Lower leg skin (tissue), 4 donors: ENCODE measurements around the gene MPPE1. TPM values are rescaled to one million over a fixed set of nuclear protein-coding genes. Genes with fewer than 3 reads are reported as not detected.

Source experiments
- DNase-seq, 2 donors: peaks; one replicate each; pipeline ENCODE4 v3.0.0-alpha.2; 2019; ENCODE audit warnings: low spot score in 2 of 2
- H3K4me3 ChIP-seq: fragments of 200-600 bp; sonication (generic); 2 replicates; pipeline ENCODE4 v1.5.1; 2017; ENCODE audit warnings: mild to moderate bottlenecking, low read depth; ENCODE audit not compliant: poor library complexity, severe bottlenecking
- CTCF ChIP-seq, 3 donors: fragments of 450-650 bp; IDR thresholded peaks; one replicate each; pipeline ENCODE4 v1.5.1; 2016; ENCODE audit warnings: antibody characterized with exemption in 3 of 3, mild to moderate bottlenecking in 3 of 3, moderate library complexity in 2 of 3
- POLR2A ChIP-seq, 2 donors: fragments of 450-650 bp; IDR thresholded peaks; one replicate each; pipeline ENCODE4 v1.6.1; 2016 to 2017; ENCODE audit warnings: antibody characterized with exemption in 2 of 2, mild to moderate bottlenecking in 1 of 2, moderate library complexity in 1 of 2
- WGBS, 2 donors: methylation state at CpG; one replicate each; pipeline ENCODE4 v1.1.5; 2018; 5-methylcytosine and 5-hydroxymethylcytosine counted together
- intact Hi-C: fragments of 100-400 bp; cut with DNase I; formaldehyde crosslinking; loops from one replicate; pipeline ENCODE4 v1.15.0; 2023; ENCODE audit warnings: low total_unique reads
- total RNA-seq, 4 donors: library from RNA; depleted of rRNA; stranded (reverse); fragments of >200 nt; gene quantifications; one replicate each; pipeline ENCODE4 v1.1.0, GENCODE V29; 2016

MPPE1 gene
- total RNA-seq, 4 donors from 2014 or later = 30.2 to 62.2 (median 44.5) TPM

DNA sequence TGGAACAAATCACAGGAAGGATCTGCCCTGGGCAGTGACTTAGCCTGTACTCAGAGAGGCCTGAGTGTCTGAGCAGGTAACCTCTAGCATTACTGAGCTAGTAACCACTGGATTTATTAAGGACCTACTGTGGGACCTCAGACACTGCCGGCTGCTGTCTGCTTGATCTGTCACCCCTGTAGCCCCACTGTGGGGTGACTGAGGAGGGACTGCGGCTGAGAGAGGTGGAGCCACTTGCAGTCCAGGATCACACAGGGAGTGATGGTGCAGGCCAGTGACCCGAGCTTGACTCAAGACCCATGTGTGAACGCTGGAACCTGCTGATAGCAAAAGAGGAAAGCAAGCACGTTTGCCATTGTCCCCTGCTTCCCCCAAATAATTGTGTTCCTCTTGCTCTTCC, 41.4 kb downstream of the MPPE1 start:
- peak in 1 of 2 donors; percentile 25 for DNase-seq
- 69 to 84% methylated on average over 5 of the region's 5 CpGs for WGBS, 2 donors
- intact Hi-C loops = no loop called here
- TF ChIP-seq POLR2A (IDR thresholded peaks at IDR 0.05) = no peak
- no peak overlapping the region for H3K4me3 ChIP-seq

DNA sequence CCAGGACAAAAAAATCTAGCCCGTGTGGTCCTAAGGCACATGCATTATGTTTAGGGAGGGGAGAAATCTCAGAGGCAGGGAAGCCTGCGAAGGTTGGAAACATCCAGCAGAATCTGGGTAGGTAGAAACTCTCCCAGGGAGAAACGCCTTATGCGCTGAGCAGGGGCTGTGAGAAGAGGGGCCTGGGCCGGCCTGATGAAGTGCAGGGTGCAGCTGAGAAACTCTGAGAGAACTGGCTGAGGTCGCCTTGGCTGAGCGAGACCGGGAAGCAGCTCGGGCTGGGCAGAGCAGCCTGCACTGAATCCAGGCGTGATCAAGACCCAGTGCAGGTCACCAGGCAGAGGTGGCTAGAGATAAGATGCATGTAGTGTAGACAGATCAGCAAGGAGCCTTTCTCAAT, 41.8 kb downstream of the MPPE1 start:
- WGBS, 2 donors = 84 to 91% methylated on average over 10 of the region's 10 CpGs
- intact Hi-C loops = no loop called here
- TF ChIP-seq CTCF (IDR thresholded peaks at IDR 0.05) (no peak), POLR2A (IDR thresholded peaks at IDR 0.05) (no peak)
- no peak overlapping the region for H3K4me3 ChIP-seq
- peak in 1 of 2 donors; percentile 60 for DNase-seq

GRCh38 chr18:11865071-11865470, 43.0 kb downstream of the MPPE1 start:
- peak in 1 of 2 donors; percentile 74 for DNase-seq
- no peak overlapping the region for H3K4me3 ChIP-seq

DNA sequence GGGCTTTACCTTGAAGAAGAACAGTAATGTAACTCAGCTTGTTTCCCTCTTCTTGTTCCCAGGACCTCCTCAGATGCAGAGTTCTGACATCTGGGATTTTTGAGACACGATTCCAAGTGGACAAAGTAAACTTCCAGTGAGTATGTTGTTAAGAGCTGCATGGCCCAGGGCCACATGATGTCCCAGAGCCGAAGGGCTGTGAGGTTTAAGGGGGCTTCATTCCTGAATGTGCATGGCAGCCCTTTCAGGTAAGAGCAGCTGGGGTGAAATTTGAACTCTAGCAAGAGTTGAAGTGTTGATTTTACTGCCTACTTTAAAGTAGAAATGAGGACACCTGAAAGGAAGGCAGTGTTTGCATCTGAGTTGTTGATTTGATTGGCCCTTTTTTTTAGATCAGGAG, 43.6 kb downstream of the MPPE1 start:
- H3K4me3 ChIP-seq = no peak overlapping the region
- intact Hi-C loops = no loop called here
- DNase-seq = no peak
- WGBS, 2 donors = 69 to 83% methylated on average over 2 of the region's 2 CpGs
- TF ChIP-seq CTCF (IDR thresholded peaks at IDR 0.05) (no peak), POLR2A (IDR thresholded peaks at IDR 0.05) (no peak)

More at GRCh38 chr18:11865071-11865470, 43.0 kb downstream of the MPPE1 start:
- intact Hi-C loops = no loop called here
- WGBS, 2 donors = 93% methylated on average over 11 to 12 of the region's 12 CpGs
- TF ChIP-seq CTCF (IDR thresholded peaks at IDR 0.05) (no peak), POLR2A (IDR thresholded peaks at IDR 0.05) (no peak)

DNA sequence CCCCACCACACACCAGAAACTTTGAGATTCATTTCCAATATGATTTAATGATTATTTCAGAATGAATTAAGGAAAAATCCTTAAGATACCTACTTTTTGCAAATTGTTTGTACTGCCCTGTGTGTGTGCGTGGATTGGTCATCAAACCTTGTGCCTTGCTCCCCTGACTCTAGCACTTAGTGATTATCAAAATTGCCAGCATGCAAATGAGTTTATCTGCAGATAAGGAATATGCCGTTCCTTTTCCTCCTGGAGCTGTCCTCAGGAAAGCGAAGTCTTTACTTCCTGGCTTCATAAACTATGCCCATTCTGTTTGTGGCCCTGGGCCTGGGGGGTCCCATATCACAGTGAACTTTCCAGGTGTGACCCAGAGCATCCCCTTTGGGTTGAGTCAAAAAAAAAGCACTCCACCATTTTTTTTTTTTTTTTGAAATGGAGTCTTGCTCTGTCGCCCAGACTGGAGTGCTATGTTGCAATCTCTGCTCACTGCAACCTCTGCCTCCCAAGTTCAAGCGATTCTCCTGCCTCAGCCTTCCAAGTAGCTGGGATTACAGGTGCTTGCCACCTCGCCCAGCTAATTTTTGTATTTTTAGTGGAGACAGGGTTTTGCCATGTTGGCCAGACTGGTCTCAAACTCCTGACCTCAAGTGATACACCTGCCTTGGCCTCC, 45.5 kb downstream of the MPPE1 start:
- 63 to 72% methylated on average over 6 of the region's 6 CpGs for WGBS, 2 donors
- TF ChIP-seq CTCF (IDR thresholded peaks at IDR 0.05) = no peak
- no peak for DNase-seq
- intact Hi-C loops = no loop called here
- no peak overlapping the region for H3K4me3 ChIP-seq

DNA sequence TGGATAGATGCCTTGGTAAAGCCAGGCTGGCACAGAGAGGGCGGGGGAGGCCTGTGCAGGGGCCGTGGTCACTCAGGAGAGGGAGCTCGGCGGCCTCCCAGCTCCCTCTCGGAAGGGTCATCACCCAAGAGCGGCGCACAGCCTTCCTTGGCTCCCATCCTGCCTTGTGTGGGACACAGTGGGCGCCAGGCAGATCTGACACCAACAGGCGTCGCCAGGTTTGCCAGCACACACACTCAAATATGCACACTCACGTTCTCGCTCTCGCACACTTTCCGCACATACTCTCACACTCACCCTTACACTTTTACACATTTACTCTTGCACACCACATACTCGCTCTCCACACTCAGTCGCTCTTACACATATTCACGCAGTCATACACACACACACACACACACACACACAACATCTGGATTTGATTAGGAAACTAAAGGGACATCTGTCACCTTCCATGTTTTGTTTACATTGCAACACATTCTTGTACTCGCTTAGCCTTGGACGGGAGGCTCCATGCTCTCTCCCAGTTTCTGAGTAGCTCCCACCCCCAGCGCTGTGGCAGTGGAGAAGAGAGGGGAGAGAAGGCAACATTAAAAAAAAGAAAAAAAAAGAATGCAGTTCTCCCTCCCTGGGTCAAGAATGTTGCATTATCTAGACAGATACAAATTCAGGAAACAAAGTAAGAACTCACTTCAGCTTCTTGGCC, 46.4 kb downstream of the MPPE1 start:
- H3K4me3 ChIP-seq = no peak overlapping the region
- 84% methylated on average over 16 to 20 of the region's 20 CpGs for WGBS, 2 donors
- TF ChIP-seq POLR2A (IDR thresholded peaks at IDR 0.05) (no peak), CTCF (IDR thresholded peaks at IDR 0.05) (no peak)
- DNase-seq = no peak
- intact Hi-C loops = no loop called here
